Tibial nerve (tissue), 4 donors: Measurements from ENCODE around the gene UBE2L5. TPM values are rescaled to one million over a fixed set of nuclear protein-coding genes. Genes with fewer than 3 reads are reported as not detected.
A peak's percentile ranks its signal among the peaks of the same experiment; 100 is the strongest.

ENCODE experiments used
- DNase-seq, 2 donors: peaks; one replicate each; pipeline ENCODE4 v3.0.0-alpha.2; 2019; ENCODE audit warnings: low spot score in 2 of 2
- H3K27ac ChIP-seq, 4 donors: fragments of 200-600 bp; sonication (generic) in 3 of 4; one replicate each; pipeline ENCODE4 v1.5.1; 2017 to 2019; ENCODE audit warnings: mild to moderate bottlenecking in 1 of 4
- H3K27me3 ChIP-seq, 2 donors: fragments of 200-600 bp; sonication (generic) in 1 of 2; one replicate each; pipeline versions ENCODE4 v1.5.1 to v1.6.0; 2017 to 2019
- H3K36me3 ChIP-seq, 3 donors: fragments of 200-600 bp; sonication (generic); one replicate each; pipeline ENCODE4 v1.5.1; 2018 to 2019
- H3K4me1 ChIP-seq, 4 donors: fragments of 200-600 bp; sonication (generic) in 3 of 4; one replicate each; pipeline ENCODE4 v1.5.1; 2017 to 2019
- H3K4me3 ChIP-seq, 4 donors: fragments of 200-600 bp; sonication (generic) in 3 of 4; one replicate each; pipeline ENCODE4 v1.5.1; 2017 to 2019; ENCODE audit warnings: mild to moderate bottlenecking in 1 of 4, moderate library complexity in 1 of 4
- H3K9me3 ChIP-seq, 4 donors: fragments of 200-600 bp; sonication (generic) in 3 of 4; one replicate each; pipeline ENCODE4 v1.5.1; 2017 to 2019
- CTCF ChIP-seq, 5 experiments: fragments of 200-600 bp in 3 of 5; fragments of 450-650 bp in 2 of 5; sonication (generic) in 3 of 5; IDR thresholded peaks; one replicate each; pipeline ENCODE4 v1.5.1; 2016 to 2019; ENCODE audit warnings: antibody characterized with exemption in 5 of 5, mild to moderate bottlenecking in 3 of 5, moderate library complexity in 2 of 5
- EP300 ChIP-seq, 2 donors: sonication (generic); formaldehyde crosslinking; IDR thresholded peaks; one replicate each; pipeline ENCODE4 v1.6.1; 2017; ENCODE audit warnings: antibody characterized with exemption in 2 of 2, mild to moderate bottlenecking in 1 of 2
- POLR2A ChIP-seq, 2 donors: fragments of 450-650 bp; IDR thresholded peaks; one replicate each; pipeline ENCODE4 v1.6.1; 2017; ENCODE audit warnings: antibody characterized with exemption in 2 of 2, mild to moderate bottlenecking in 2 of 2, moderate library complexity in 2 of 2
- WGBS, 2 donors: methylation state at CpG; one replicate each; pipeline ENCODE4 v1.1.5; 2018; 5-methylcytosine and 5-hydroxymethylcytosine counted together
- total RNA-seq, 4 donors: library from RNA; depleted of rRNA; stranded (reverse); fragments of >200 nt; gene quantifications; one replicate each; pipeline ENCODE4 v1.1.0, GENCODE V29; 2016

The UBE2L5 gene
- total RNA-seq, 4 donors from 2014 or later: not detected

DNA sequence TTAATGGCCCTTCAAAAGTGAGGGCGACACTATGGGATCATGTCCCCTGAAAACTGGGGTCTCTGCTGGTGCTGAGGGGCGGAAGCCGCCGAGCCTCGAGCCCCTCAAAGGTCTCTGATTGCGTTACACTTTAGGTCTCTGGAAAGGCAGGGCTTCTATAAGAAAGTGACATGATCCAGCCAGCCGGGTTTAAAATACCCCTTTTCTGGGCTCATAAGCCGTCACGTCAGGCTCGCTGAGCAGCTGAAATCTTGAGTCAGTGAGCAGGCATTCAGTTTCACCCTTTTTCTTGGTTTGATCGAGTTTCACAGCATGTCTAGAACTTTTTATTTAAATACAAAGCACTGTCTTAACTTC lies 44.0 kb downstream of the UBE2L5 start:
- H3K4me1 ChIP-seq: peaks cover 0 to 35% (median 23%) of the 10 kb centered on the region in 4 donors
- peak overlapping the region in 1 of 4 donors; percentile 100 for H3K4me3 ChIP-seq
- peak overlapping the region in 1 of 4 donors; percentile 100 for H3K27ac ChIP-seq
- TF ChIP-seq CTCF (IDR thresholded peaks at IDR 0.05): no peak
- no peak for TF ChIP-seq EP300 (IDR thresholded peaks at IDR 0.05)
- TF ChIP-seq POLR2A (IDR thresholded peaks at IDR 0.05): no peak
- no peak for DNase-seq
- WGBS, 2 donors: 1 to 3% methylated on average over 11 of the region's 11 CpGs
- H3K9me3 ChIP-seq: no peaks in the 10 kb centered on the region
- no peaks in the 10 kb centered on the region for H3K27me3 ChIP-seq
- peaks cover 0 to 11% (median 0%) of the 10 kb centered on the region in 3 donors for H3K36me3 ChIP-seq

GRCh38 chr13:30466841-30467252 lies 44.6 kb downstream of the UBE2L5 start:
- Histone ChIP-seq H3K4me3 (no peak overlapping the region), H3K27ac (no peak overlapping the region), H3K4me1 (peaks cover 0 to 30% (median 18%) of the 10 kb centered on the region in 4 donors), H3K36me3 (peaks cover 0 to 9% (median 0%) of the 10 kb centered on the region in 3 donors), H3K9me3 (no peaks in the 10 kb centered on the region), H3K27me3 (no peaks in the 10 kb centered on the region)
- TF ChIP-seq POLR2A (IDR thresholded peaks at IDR 0.05): no peak
- 45 to 47% methylated on average over 4 of the region's 4 CpGs for WGBS, 2 donors
- DNase-seq: no peak

DNA sequence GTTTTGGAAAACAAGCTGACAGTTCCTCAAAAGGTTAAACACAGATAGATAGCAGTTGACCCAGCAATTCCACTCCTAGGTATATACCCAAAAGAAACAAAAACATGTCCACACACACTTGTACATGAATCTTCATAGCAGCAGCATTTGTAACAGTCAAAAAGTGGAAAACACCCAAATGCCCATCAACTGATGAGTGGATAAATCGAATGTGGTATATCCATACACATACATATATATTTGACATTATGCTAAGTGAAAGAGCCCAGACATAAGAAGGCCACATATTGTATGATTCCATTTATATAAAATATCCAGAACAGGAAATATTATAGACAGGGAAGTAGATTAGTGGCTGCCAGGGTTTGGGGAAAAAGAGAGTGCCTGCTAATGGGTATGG lies 51.4 kb downstream of the UBE2L5 start:
- 95 to 100% methylated on average over 1 of the region's 1 CpG for WGBS, 2 donors
- H3K9me3 ChIP-seq: no peaks in the 10 kb centered on the region

GRCh38 chr13:30477346-30478195 lies 55.3 kb downstream of the UBE2L5 start:
- Histone ChIP-seq H3K36me3 (no peaks in the 10 kb centered on the region), H3K9me3 (no peaks in the 10 kb centered on the region), H3K27ac (no peak overlapping the region), H3K4me3 (no peak overlapping the region), H3K27me3 (no peaks in the 10 kb centered on the region), H3K4me1 (peaks cover 0 to 4% (median 0%) of the 10 kb centered on the region in 4 donors)
- TF ChIP-seq POLR2A (IDR thresholded peaks at IDR 0.05): no peak
- TF ChIP-seq CTCF (IDR thresholded peaks at IDR 0.05): no peak
- no peak for TF ChIP-seq EP300 (IDR thresholded peaks at IDR 0.05)
- 56 to 63% methylated on average over 4 of the region's 4 CpGs for WGBS, 2 donors
- DNase-seq: no peak

More for the DNA sequence above, 51.4 kb downstream of the UBE2L5 start:
- H3K27ac ChIP-seq: no peak overlapping the region
- H3K4me1 ChIP-seq: peaks cover 0 to 4% (median 0%) of the 10 kb centered on the region in 4 donors
- no peak overlapping the region for H3K4me3 ChIP-seq
- H3K27me3 ChIP-seq: no peaks in the 10 kb centered on the region
- no peak for DNase-seq
- TF ChIP-seq POLR2A (IDR thresholded peaks at IDR 0.05): no peak
- TF ChIP-seq EP300 (IDR thresholded peaks at IDR 0.05): no peak
- TF ChIP-seq CTCF (IDR thresholded peaks at IDR 0.05): no peak
- no peaks in the 10 kb centered on the region for H3K36me3 ChIP-seq

Other genes with a start within 250 kb of the UBE2L5 start
- 10 to 100 TPM; 13.5 to 27.2 (median 21.7) TPM for gene KATNAL1, start 114.9 kb upstream of the UBE2L5 start, total RNA-seq
- gene HMGB1, start 43.4 kb downstream of the UBE2L5 start, total RNA-seq: 100 to 1,000 TPM; 105 to 255 (median 186) TPM
- gene USPL1, start 195.4 kb downstream of the UBE2L5 start, total RNA-seq: 10 to 100 TPM; 16.5 to 31.6 (median 22.1) TPM